Uterus (tissue), 2 donors: ENCODE measurements around the gene DACT3.

ENCODE experiments used
- CTCF ChIP-seq, 4 experiments: fragments of 200-600 bp in 2 of 4; fragments of 450-650 bp in 2 of 4; sonication (generic) in 2 of 4; IDR thresholded peaks; one replicate each; pipeline ENCODE4 v1.5.1; 2016 to 2019; ENCODE audit warnings: antibody characterized with exemption in 4 of 4, mild to moderate bottlenecking in 2 of 4, moderate library complexity in 1 of 4
- POLR2A ChIP-seq, 2 donors: fragments of 450-650 bp; IDR thresholded peaks; one replicate each; pipeline ENCODE4 v1.6.1; 2016; ENCODE audit warnings: antibody characterized with exemption in 2 of 2, mild to moderate bottlenecking in 1 of 2, moderate library complexity in 1 of 2

- TF ChIP-seq CTCF (IDR thresholded peaks at IDR 0.05) (no peak), POLR2A (IDR thresholded peaks at IDR 0.05) (no peak)
These were observed 24.8 kb downstream of the DACT3 start, which contains the start of gene GNG8 for GRCh38 chr19:46635920-46636761.
